ENCODE results near the gene GAS7.

The GAS7 gene

DNA sequence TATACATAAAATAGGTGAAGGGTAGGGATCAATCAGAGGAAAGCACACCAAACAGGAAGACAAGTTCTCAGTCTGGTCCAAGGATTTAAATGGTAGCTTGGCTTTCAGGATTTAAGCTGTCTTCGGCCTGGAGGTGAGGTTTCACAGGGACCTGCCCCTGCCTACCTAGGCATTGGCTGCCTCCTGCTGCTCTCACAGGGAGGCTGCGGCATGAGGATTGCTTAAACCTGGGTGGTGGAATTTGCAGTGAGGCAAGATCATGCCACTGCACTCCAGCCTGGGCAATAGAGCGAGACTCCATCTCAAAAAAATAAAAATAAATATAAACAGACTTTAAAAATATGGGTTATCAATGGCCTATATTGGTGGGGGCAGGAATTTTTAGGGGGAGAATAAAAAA, 114.5 kb downstream of the GAS7 start:
- TF ChIP-seq, protein P1, sequence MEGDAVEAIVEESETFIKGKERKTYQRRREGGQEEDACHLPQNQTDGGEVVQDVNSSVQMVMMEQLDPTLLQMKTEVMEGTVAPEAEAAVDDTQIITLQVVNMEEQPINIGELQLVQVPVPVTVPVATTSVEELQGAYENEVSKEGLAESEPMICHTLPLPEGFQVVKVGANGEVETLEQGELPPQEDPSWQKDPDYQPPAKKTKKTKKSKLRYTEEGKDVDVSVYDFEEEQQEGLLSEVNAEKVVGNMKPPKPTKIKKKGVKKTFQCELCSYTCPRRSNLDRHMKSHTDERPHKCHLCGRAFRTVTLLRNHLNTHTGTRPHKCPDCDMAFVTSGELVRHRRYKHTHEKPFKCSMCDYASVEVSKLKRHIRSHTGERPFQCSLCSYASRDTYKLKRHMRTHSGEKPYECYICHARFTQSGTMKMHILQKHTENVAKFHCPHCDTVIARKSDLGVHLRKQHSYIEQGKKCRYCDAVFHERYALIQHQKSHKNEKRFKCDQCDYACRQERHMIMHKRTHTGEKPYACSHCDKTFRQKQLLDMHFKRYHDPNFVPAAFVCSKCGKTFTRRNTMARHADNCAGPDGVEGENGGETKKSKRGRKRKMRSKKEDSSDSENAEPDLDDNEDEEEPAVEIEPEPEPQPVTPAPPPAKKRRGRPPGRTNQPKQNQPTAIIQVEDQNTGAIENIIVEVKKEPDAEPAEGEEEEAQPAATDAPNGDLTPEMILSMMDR (IDR thresholded peaks at IDR 0.05; ENCODE audit: insufficient read depth, low read length, missing control alignments), result no peak
- ChIA-PET CTCF (no interaction called here), POLR2A (no interaction called here)
- DNase-seq (ENCODE audit: low read depth, low spot score), result no peak
- no peak overlapping the region for H3K4me3 ChIP-seq (ENCODE audit: low read depth, low read length)

DNA sequence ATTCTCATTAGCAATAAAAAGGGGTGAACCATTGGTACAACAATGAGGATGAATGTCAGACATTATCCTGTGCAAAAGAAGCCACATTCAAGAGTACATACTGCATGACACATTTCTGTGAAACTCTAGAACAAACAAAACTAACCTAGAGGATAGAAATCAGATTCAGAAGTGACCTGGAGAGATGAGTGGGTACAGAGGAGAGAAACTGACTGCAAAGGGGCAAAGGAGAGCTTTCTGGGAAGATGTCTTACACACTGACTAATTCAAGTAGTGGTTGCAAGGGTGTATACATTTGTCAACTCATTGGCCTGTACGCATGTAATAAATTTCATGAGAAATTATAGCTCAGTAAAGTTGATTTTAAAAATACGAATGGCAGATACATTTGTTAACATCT, 115.6 kb downstream of the GAS7 start:
- no peak overlapping the region for H3K4me3 ChIP-seq (ENCODE audit: low read depth, low read length)
- CTCF ChIA-PET, result no interaction called here
- TF ChIP-seq, protein P1 (IDR thresholded peaks at IDR 0.05; ENCODE audit: insufficient read depth, low read length, missing control alignments), result no peak
- POLR2A ChIA-PET, result no interaction called here
- DNase-seq (ENCODE audit: low read depth, low spot score), result no peak

DNA sequence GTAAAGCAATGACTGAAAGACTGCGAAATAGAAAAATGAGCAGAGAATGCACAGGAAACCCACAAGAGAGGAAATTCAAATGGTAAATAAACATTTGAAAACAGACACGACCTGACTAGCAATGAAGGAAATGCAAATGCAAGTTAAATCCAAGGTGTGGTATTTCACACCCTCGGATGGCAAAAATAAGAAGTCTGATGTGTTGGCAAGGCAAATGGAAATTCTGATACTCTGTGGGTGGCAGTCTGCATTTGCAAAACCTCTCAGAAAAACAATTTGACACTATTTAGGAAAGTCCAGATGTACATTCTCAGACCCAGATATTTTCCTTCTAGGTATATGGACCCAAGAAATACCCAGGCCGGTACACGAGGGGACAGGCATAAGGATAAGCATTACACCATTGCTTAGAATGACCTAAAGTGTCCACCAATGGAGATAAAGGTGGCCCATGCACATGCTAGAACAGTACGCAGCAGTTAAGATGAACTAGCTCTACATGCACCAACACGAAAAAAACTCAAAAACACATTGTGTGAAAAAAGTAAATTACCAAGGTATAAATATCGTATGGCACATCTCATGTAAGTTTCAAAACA, 116.7 kb downstream of the GAS7 start:
- no peak overlapping the region for H3K4me3 ChIP-seq (ENCODE audit: low read depth, low read length)
- TF ChIP-seq, protein P1 (IDR thresholded peaks at IDR 0.05; ENCODE audit: insufficient read depth, low read length, missing control alignments), result no peak
- no peak for DNase-seq (ENCODE audit: low read depth, low spot score)
- CTCF ChIA-PET, result no interaction called here
- POLR2A ChIA-PET, result no interaction called here

DNA sequence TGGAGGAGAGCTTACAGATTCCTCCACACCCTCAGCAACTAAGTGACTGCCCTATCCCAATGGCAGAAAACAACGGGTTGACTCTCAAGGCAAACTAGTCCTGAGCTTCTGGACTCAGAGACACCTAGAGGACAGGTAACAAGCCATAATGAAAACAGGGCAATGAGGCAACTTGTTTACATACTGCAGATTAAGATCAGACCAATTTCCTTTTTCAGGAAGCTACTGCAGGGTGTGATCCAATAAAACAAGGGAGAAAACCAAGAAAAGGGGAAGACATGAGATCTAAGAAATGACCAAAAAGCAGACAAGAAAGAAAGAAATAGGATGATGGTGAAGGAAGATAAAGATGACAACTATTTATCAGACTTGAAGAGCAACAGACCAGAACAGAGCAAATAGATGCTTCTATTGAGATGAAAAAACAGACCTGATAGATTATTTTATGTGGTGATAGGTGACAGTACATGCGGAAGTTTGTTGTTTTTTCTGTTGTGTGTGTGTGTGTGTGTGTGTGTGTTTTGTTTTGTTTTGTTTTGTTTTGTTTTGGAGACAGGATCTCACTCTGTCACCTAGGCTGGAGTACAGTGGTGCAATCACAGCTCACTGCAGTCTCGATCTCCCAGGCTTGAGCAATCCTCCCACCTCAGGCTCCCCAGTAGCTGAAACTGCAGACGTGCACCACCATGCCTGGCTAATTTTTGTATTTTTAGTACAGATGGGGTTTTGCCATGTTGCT, 120.7 kb downstream of the GAS7 start:
- no peak overlapping the region for H3K4me3 ChIP-seq (ENCODE audit: low read depth, low read length)
- POLR2A ChIA-PET, result no interaction called here
- DNase-seq (ENCODE audit: low read depth, low spot score), result no peak
- CTCF ChIA-PET, result no interaction called here
- TF ChIP-seq, protein P1 (IDR thresholded peaks at IDR 0.05; ENCODE audit: insufficient read depth, low read length, missing control alignments), result no peak

GRCh38 chr17:10075919-10076318, 122.5 kb downstream of the GAS7 start:
- TF ChIP-seq, protein P1 (IDR thresholded peaks at IDR 0.05; ENCODE audit: insufficient read depth, low read length, missing control alignments), result no peak
- CTCF ChIA-PET, result no interaction called here

GRCh38 chr17:10073941-10074340, 124.5 kb downstream of the GAS7 start:
- ChIA-PET POLR2A (no interaction called here), CTCF (no interaction called here)
- no peak for DNase-seq (ENCODE audit: low read depth, low spot score)
- TF ChIP-seq, protein P1 (IDR thresholded peaks at IDR 0.05; ENCODE audit: insufficient read depth, low read length, missing control alignments), result no peak
- H3K4me3 ChIP-seq (ENCODE audit: low read depth, low read length), result no peak overlapping the region

More at GRCh38 chr17:10075919-10076318, 122.5 kb downstream of the GAS7 start:
- POLR2A ChIA-PET, result no interaction called here
- no peak overlapping the region for H3K4me3 ChIP-seq (ENCODE audit: low read depth, low read length)
- DNase-seq (ENCODE audit: low read depth, low spot score), result no peak
